SK-N-SH (cell line): ENCODE results near the gene RAPGEF2. TPM values are rescaled to one million over a fixed set of nuclear protein-coding genes. Genes with fewer than 3 reads are reported as not detected.

Source experiments
- CTCF ChIA-PET: fragments of 300-600, 350-600 bp; formaldehyde crosslinking; extraction: SDS; loops from one replicate; lab custom pipeline; 2021; lab: Yijun Ruan, JAX
- POLR2A ChIA-PET: fragments of 350-600 bp; sonication (Branson Sonifier 250); formaldehyde crosslinking; extraction: SDS; loops from one replicate; lab custom pipeline; 2020; ENCODE audit warnings: antibody characterized with exemption, inconsistent platforms; lab: Yijun Ruan, JAX
- DNase-seq: peaks from one replicate; pipeline ENCODE4 v3.0.0; 2012
- H2AFZ ChIP-seq: fragments of 200-600 bp; sonication (generic); 2 replicates; pipeline ENCODE4 v1.8.1; 2016; ENCODE audit warnings: antibody characterized with exemption, mild to moderate bottlenecking, low read depth
- H3F3A ChIP-seq: fragments of 200-600 bp; sonication (generic); replicated peaks from 2 replicates; pipeline ENCODE3; 2016; ENCODE audit warnings: antibody characterized with exemption, mild to moderate bottlenecking; ENCODE audit not compliant: insufficient read depth
- H3K27ac ChIP-seq, 2 experiments: fragments of 200-500 bp in 1 of 2; fragments of 200-600 bp in 1 of 2; sonication (Bioruptor generic) in 1 of 2; sonication (generic), shearing (Covaris generic) in 1 of 2; 2 replicates each; pipeline versions ENCODE4 v1.5.1 to v1.6.1; 2014 to 2016; ENCODE audit warnings: low read depth in 2 of 2, inconsistent platforms in 1 of 2, low read length in 1 of 2, mild to moderate bottlenecking in 1 of 2, mixed read lengths in 1 of 2
- H3K27me3 ChIP-seq: fragments of 200-600 bp; sonication (generic), shearing (Covaris generic); 2 replicates; pipeline ENCODE4 v1.6.1; 2016; ENCODE audit warnings: mixed run types; ENCODE audit not compliant: insufficient read depth
- H3K36me3 ChIP-seq, 2 experiments: fragments of 200-500 bp in 1 of 2; fragments of 200-600 bp in 1 of 2; sonication (Bioruptor generic) in 1 of 2; sonication (generic) in 1 of 2; replicated peaks in 1 of 2; 2 replicates each; pipeline versions ENCODE3 to v1.5.1; 2014 to 2016; ENCODE audit warnings: low read length in 1 of 2, mild to moderate bottlenecking in 1 of 2; ENCODE audit not compliant: insufficient read depth in 2 of 2, control insufficient read depth in 1 of 2
- H3K4me1 ChIP-seq, 2 experiments: fragments of 200-500 bp in 1 of 2; fragments of 200-600 bp in 1 of 2; sonication (Bioruptor generic) in 1 of 2; sonication (generic), shearing (Covaris generic) in 1 of 2; 2 replicates each; pipeline versions ENCODE4 v1.5.1 to v1.6.1; 2014 to 2016; ENCODE audit warnings: low read depth in 1 of 2, low read length in 1 of 2, mixed run types in 1 of 2; ENCODE audit not compliant: insufficient read depth in 2 of 2, control insufficient read depth in 1 of 2
- H3K4me2 ChIP-seq: fragments of 200-600 bp; sonication (generic), shearing (Covaris generic); 2 replicates; pipeline ENCODE4 v1.6.1; 2017; ENCODE audit warnings: mixed run types
- H3K4me3 ChIP-seq, 2 experiments: fragments of 200-500 bp in 1 of 2; fragments of 200-600 bp in 1 of 2; sonication (Bioruptor generic) in 1 of 2; sonication (generic), shearing (Covaris generic) in 1 of 2; 2 replicates each; pipeline versions ENCODE4 v1.5.1 to v1.8.1; 2014 to 2016; ENCODE audit warnings: low read depth in 2 of 2, inconsistent platforms in 1 of 2, low read length in 1 of 2, mild to moderate bottlenecking in 1 of 2, mixed read lengths in 1 of 2, moderate library complexity in 1 of 2
- H3K79me2 ChIP-seq: fragments of 200-600 bp; sonication (generic); 2 replicates; pipeline ENCODE4 v1.8.1; 2017; ENCODE audit warnings: mild to moderate bottlenecking; ENCODE audit not compliant: insufficient read depth
- H3K9ac ChIP-seq: fragments of 200-600 bp; sonication (generic); 2 replicates; pipeline ENCODE4 v1.6.1; 2017; ENCODE audit warnings: mixed run types
- H3K9me2 ChIP-seq: fragments of 200-600 bp; sonication (generic); 2 replicates; pipeline ENCODE4 v1.6.1; 2017; ENCODE audit warnings: mixed run types
- H3K9me3 ChIP-seq: fragments of 200-600 bp; sonication (generic); 2 replicates; pipeline ENCODE4 v1.6.1; 2017; ENCODE audit warnings: mixed run types, mild to moderate bottlenecking, moderate library complexity
- H4K20me1 ChIP-seq: fragments of 200-600 bp; sonication (generic); 2 replicates; pipeline ENCODE4 v1.6.1; 2017; ENCODE audit warnings: mild to moderate bottlenecking, mixed run types; ENCODE audit not compliant: insufficient read depth
- EZH2phosphoT487 ChIP-seq: fragments of 200-600 bp; sonication (generic); IDR thresholded peaks from 2 replicates; pipeline ENCODE4 v1.6.1; 2017; ENCODE audit warnings: low read depth, mixed run types, mild to moderate bottlenecking, antibody characterized with exemption, moderate library complexity, borderline replicate concordance
- FOSL2 ChIP-seq: IDR thresholded peaks from 2 replicates; pipeline ENCODE4 v1.4.0; 2012; ENCODE audit warnings: low read depth, mild to moderate bottlenecking, moderate library complexity, borderline replicate concordance
- FOXJ3 ChIP-seq: sonication (generic); formaldehyde crosslinking; IDR thresholded peaks from 2 replicates; pipeline ENCODE4 v1.5.1; 2020; ENCODE audit warnings: mild to moderate bottlenecking, missing genetic modification reagents
- GABPA ChIP-seq: IDR thresholded peaks from 2 replicates; pipeline ENCODE4 v1.4.0; 2012; ENCODE audit warnings: low read depth, mild to moderate bottlenecking
- MAX ChIP-seq: IDR thresholded peaks from 2 replicates; pipeline ENCODE4 v1.4.0; 2012; ENCODE audit warnings: low read depth
- NRF1 ChIP-seq: IDR thresholded peaks from 2 replicates; pipeline ENCODE4 v1.6.1; 2012; ENCODE audit warnings: low read depth, mild to moderate bottlenecking, low read length
- PBX3 ChIP-seq: IDR thresholded peaks from 2 replicates; pipeline ENCODE4; 2012
- POLR2AphosphoS5 ChIP-seq: IDR thresholded peaks from 2 replicates; pipeline ENCODE4 v1.6.1; 2012; ENCODE audit warnings: low read depth, low read length
- RAD21 ChIP-seq: IDR thresholded peaks from 2 replicates; pipeline ENCODE4 v1.6.1; 2012; ENCODE audit warnings: mild to moderate bottlenecking, low read length
- RCOR1 ChIP-seq: fragments of 150-350 bp; IDR thresholded peaks from 2 replicates; pipeline ENCODE4 v1.6.1; 2017; ENCODE audit warnings: antibody characterized with exemption, low read length
- REST ChIP-seq: IDR thresholded peaks from 2 replicates; pipeline ENCODE4 v1.6.1; 2012; ENCODE audit warnings: mild to moderate bottlenecking, low read depth, low read length, moderate library complexity
- SIN3A ChIP-seq: IDR thresholded peaks from 2 replicates; pipeline ENCODE4 v1.6.1; 2012; ENCODE audit warnings: low read depth, mild to moderate bottlenecking, low read length, moderate library complexity, borderline replicate concordance
- SMC3 ChIP-seq: IDR thresholded peaks from 2 replicates; pipeline ENCODE4 v1.6.1; 2012; ENCODE audit warnings: low read depth, low read length, improper control_type of control experiment
- USF1 ChIP-seq: IDR thresholded peaks from 2 replicates; pipeline ENCODE4 v1.4.0; 2012; ENCODE audit warnings: low read depth, borderline replicate concordance
- USF2 ChIP-seq: fragments of 150-350 bp; IDR thresholded peaks from 2 replicates; pipeline ENCODE4 v1.6.1; 2017; ENCODE audit warnings: antibody characterized with exemption, low read length, low read depth, borderline replicate concordance
- ZBTB33 ChIP-seq: IDR thresholded peaks from 2 replicates; pipeline ENCODE4 v1.4.0; 2012; ENCODE audit warnings: low read depth, borderline replicate concordance
- WGBS: methylation state at CpG from one replicate; pipeline ENCODE4 v1.1.6; 2017; ENCODE audit warnings: low lambda C conversion rate; 5-methylcytosine and 5-hydroxymethylcytosine counted together
- polyA plus RNA-seq, 3 experiments: library from polyadenylated mRNA; depleted of rRNA; stranded (reverse); fragments of >200 nt; gene quantifications; 2 replicates each; pipeline ENCODE4 v1.2.3, GENCODE V29; 2012

The RAPGEF2 gene
- polyA plus RNA-seq, 1 of the 3 experiments (the other 2 are of a cell fraction), result 19.2 TPM

GRCh38 chr4:159126716-159127115 lies 23.8 kb downstream of the RAPGEF2 start:
- 96% methylated on average over 5 of the region's 5 CpGs for whole genome bisulfite sequencing
- no peak for TF ChIP-seq EZH2phosphoT487
- no peak for TF ChIP-seq FOSL2
- no peaks in the 10 kb centered on the region for H3K9me2 ChIP-seq
- POLR2A ChIA-PET, result no interaction called here
- no peak for DNase-seq
- peaks cover 59% of the 10 kb centered on the region for H4K20me1 ChIP-seq
- CTCF ChIA-PET, result interaction anchor here (0.6 kb wide), 1 partner anchor 396 kb away, joined by 3 read pairs; no protein-coding TSS in a partner anchor
- H3K79me2 ChIP-seq, result peaks cover 87% of the 10 kb centered on the region
- H3K9ac ChIP-seq, result no peak overlapping the region
- no peak overlapping the region for H3K27ac ChIP-seq
- no peak overlapping the region for H2AFZ ChIP-seq
- H3K4me3 ChIP-seq, result no peak overlapping the region
- peaks cover 5% of the 10 kb centered on the region for H3F3A ChIP-seq
- no peaks in the 10 kb centered on the region for H3K27me3 ChIP-seq
- no peaks in the 10 kb centered on the region for H3K36me3 ChIP-seq
- H3K4me2 ChIP-seq, result no peak overlapping the region
- H3K9me3 ChIP-seq, result no peaks in the 10 kb centered on the region
- no peaks in the 10 kb centered on the region; a peak in 1 of 4 replicates for H3K4me1 ChIP-seq

- Histone ChIP-seq H3K9ac (no peak overlapping the region), H3K79me2 (peaks cover 86% of the 10 kb centered on the region), H3K4me1 (no peaks in the 10 kb centered on the region; a peak in 1 of 4 replicates), H3K27ac (no peak overlapping the region), H3K27me3 (no peaks in the 10 kb centered on the region), H3F3A (peaks cover 5% of the 10 kb centered on the region), H3K9me2 (no peaks in the 10 kb centered on the region), H3K36me3 (no peaks in the 10 kb centered on the region), H2AFZ (no peak overlapping the region), H4K20me1 (peaks cover 49% of the 10 kb centered on the region), H3K4me2 (no peak overlapping the region), H3K9me3 (no peaks in the 10 kb centered on the region), H3K4me3 (no peak overlapping the region)
- no peak for DNase-seq
- TF ChIP-seq USF2 (no peak), RCOR1 (no peak), SIN3A (no peak), ZBTB33 (no peak), GABPA (no peak), REST (no peak), MAX (no peak), USF1 (no peak), POLR2AphosphoS5 (no peak), FOXJ3 (no peak), PBX3 (no peak), NRF1 (no peak), SMC3 (no peak), EZH2phosphoT487 (no peak), RAD21 (no peak)
- CTCF ChIA-PET, result interaction anchor here (0.6 to 0.7 kb wide), 2 partner anchors 89 to 171 kb away, joined by 3 to 4 read pairs; no protein-coding TSS in a partner anchor
- WGBS, result 95% methylated on average over 4 of the region's 4 CpGs
- POLR2A ChIA-PET, result no interaction called here
These were observed 25.1 kb downstream of the RAPGEF2 start for GRCh38 chr4:159127745-159128518.
